Measurements from ENCODE around the gene MRPS14. TPM values are rescaled to one million over a fixed set of nuclear protein-coding genes. Genes with fewer than 3 reads are reported as not detected.
A peak's percentile ranks its signal among the peaks of the same experiment; 100 is the strongest.

The MRPS14 gene
- total and polyA plus RNA-seq, 9 of the 15 experiments (the other 6 are each of a cell fraction or from before 2014, with no cell fraction given) = 38.1 to 231 (median 54.9) TPM

DNA sequence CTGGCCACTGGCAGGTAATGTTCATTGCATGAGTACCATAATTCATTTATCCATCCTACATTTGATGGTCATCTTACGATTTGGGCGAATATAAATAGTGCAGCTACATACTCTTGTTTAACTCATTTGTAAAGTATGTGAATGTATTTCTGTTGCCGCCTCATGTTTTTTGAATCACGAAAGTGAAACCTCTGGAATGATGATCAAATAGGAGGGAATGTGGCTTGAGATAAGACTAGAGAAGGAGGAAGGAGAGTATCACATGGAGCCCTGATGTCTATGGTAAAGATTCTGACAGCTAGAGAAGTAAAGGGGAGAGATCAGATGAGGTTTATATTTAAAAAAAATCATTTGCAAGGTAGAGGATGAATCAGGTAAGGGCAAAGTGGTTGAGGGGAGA lies 8.0 kb downstream of the MRPS14 start:
- H3K79me2 ChIP-seq (ENCODE audit: control insufficient read depth, insufficient read depth, low read length) = peaks cover 17% of the 10 kb centered on the region
- peaks cover 95% of the 10 kb centered on the region for H3K36me3 ChIP-seq (ENCODE audit: control insufficient read depth, insufficient read depth, low read length)
- H3K27ac ChIP-seq (ENCODE audit: extremely low read depth, low read depth, low read length) = no peak overlapping the region
- FAIRE-seq = no peak
- peaks cover 3 to 7% of the 10 kb centered on the region in 2 experiments; a peak in 3 of 5 replicates for H3K4me1 ChIP-seq (replicated peaks in 1 of 2; ENCODE audit: control insufficient read depth in 2 of 2, insufficient read depth in 2 of 2, low read length in 2 of 2)
- no peak for DNase-seq (ENCODE audit: extremely low read depth in 1 of 4, low spot score in 3 of 4)
- H3K4me3 ChIP-seq = no peak overlapping the region
- in situ Hi-C loops (cut with MboI) = no loop called here
- CTCF ChIA-PET (ENCODE audit: low intra/inter-chr PET ratio) = no interaction called here
- H3K9me1 ChIP-seq (ENCODE audit: control insufficient read depth, insufficient read depth, low read length) = no peaks in the 10 kb centered on the region
- H3K4me2 ChIP-seq (ENCODE audit: insufficient read depth, low read length) = no peak overlapping the region
- WGBS (ENCODE audit: insufficient coverage, low coverage, missing lambda C conversion rate) = 89% methylated on average over 4 of the region's 4 CpGs
- no peaks in the 10 kb centered on the region for H3K27me3 ChIP-seq (ENCODE audit: control insufficient read depth in 2 of 2, insufficient read depth in 2 of 2, low read length in 2 of 2)
- intact Hi-C loops (cut with micrococcal nuclease) = no loop called here
- POLR2A ChIA-PET = interaction anchor here (0.6 to 5.5 kb wide), 5 partner anchors 8 to 1058 kb away, joined by 3 to 40 read pairs (median 24); partner anchors contain the start of genes CACYBP and MRPS14
- BruUV-seq (replicated peaks) = no TSS peak
- no peak for TF ChIP-seq CBFA2T2 (conservative IDR thresholded peaks at IDR 0.05)
- no peak for TF ChIP-seq STAT5B (CRISPR knock-in tag; IDR thresholded peaks at IDR 0.05)
- no peak for TF ChIP-seq ZNF384 (IDR thresholded peaks at IDR 0.05; ENCODE audit: low read depth, low read length)
- no peak for TF ChIP-seq HNRNPH1 (optimal IDR thresholded peaks at IDR 0.05; ENCODE audit: low read depth, low read length)
- no peak for TF ChIP-seq CXXC5 (CRISPR knock-in tag; IDR thresholded peaks at IDR 0.05)
- no peaks in the 10 kb centered on the region for H3K9me3 ChIP-seq (replicated peaks; ENCODE audit: control insufficient read depth, insufficient read depth, low read depth, low read length)
- H3K9ac ChIP-seq (ENCODE audit: insufficient read depth in 1 of 2, low read depth in 2 of 2, low read length in 2 of 2) = no peak overlapping the region
- ATAC-seq = no peak
- no peaks in the 10 kb centered on the region for H4K20me1 ChIP-seq (replicated peaks; ENCODE audit: control insufficient read depth, insufficient read depth, low read length)
- no peak overlapping the region for H2AFZ ChIP-seq (ENCODE audit: low read depth, low read length)

GRCh38 chr1:175013445-175013844 lies 9.8 kb downstream of the MRPS14 start:
- H3K9me3 ChIP-seq (replicated peaks; ENCODE audit: control insufficient read depth, insufficient read depth, low read depth, low read length) = no peaks in the 10 kb centered on the region
- no peak for DNase-seq (ENCODE audit: extremely low read depth in 1 of 4, low spot score in 3 of 4)
- no peak overlapping the region for H3K27ac ChIP-seq (ENCODE audit: extremely low read depth, low read depth, low read length)
- peaks cover 0 to 3% of the 10 kb centered on the region in 2 experiments; a peak in 2 of 5 replicates for H3K4me1 ChIP-seq (replicated peaks in 1 of 2; ENCODE audit: control insufficient read depth in 2 of 2, insufficient read depth in 2 of 2, low read length in 2 of 2)
- H3K79me2 ChIP-seq (ENCODE audit: control insufficient read depth, insufficient read depth, low read length) = peaks cover 19% of the 10 kb centered on the region
- BruUV-seq (replicated peaks) = TSS peak; percentile 1
- no peaks in the 10 kb centered on the region for H4K20me1 ChIP-seq (replicated peaks; ENCODE audit: control insufficient read depth, insufficient read depth, low read length)
- no peak overlapping the region for H2AFZ ChIP-seq (ENCODE audit: low read depth, low read length)
- ChIA-PET POLR2A (interaction anchor here (0.6 to 5.5 kb wide), 6 partner anchors 9 to 992 kb away, joined by 3 to 40 read pairs (median 14); partner anchors contain the start of genes CACYBP and MRPS14), CTCF (ENCODE audit: low intra/inter-chr PET ratio) (no interaction called here)
- no peak overlapping the region for H3K4me2 ChIP-seq (ENCODE audit: insufficient read depth, low read length)
- intact Hi-C loops (cut with micrococcal nuclease) (no loop called here), in situ Hi-C loops (cut with MboI) (no loop called here)
- no peak overlapping the region for H3K4me3 ChIP-seq
- peaks cover 98% of the 10 kb centered on the region for H3K36me3 ChIP-seq (ENCODE audit: control insufficient read depth, insufficient read depth, low read length)
- ATAC-seq = no peak
- no peaks in the 10 kb centered on the region for H3K27me3 ChIP-seq (ENCODE audit: control insufficient read depth in 2 of 2, insufficient read depth in 2 of 2, low read length in 2 of 2)
- WGBS (ENCODE audit: insufficient coverage, low coverage, missing lambda C conversion rate) = 60% methylated on average over 1 of the region's 1 CpG
- TF ChIP-seq ATF3 (IDR thresholded peaks at IDR 0.05) (peak; percentile 80), ATF3 (CRISPR knock-in tag; conservative IDR thresholded peaks at IDR 0.05) (no peak), POLR2B (IDR thresholded peaks at IDR 0.05; ENCODE audit: low read depth, partially characterized antibody) (peak; percentile 39), DNMT1 (IDR thresholded peaks at IDR 0.05) (no peak), ATF7 (IDR thresholded peaks at IDR 0.05) (peak; percentile 43; the same call in 1 of the 2 replicates), JUND (IDR thresholded peaks at IDR 0.05; ENCODE audit: borderline replicate concordance, low read depth, low read length) (no peak), JUND (tag; IDR thresholded peaks at IDR 0.05; ENCODE audit: borderline replicate concordance, low read depth, low read length) (peak; percentile 34; the same call in 1 of the 3 replicates), RBFOX2 (IDR thresholded peaks at IDR 0.05; ENCODE audit: low read depth, low read length) (peak; percentile 1; the same call in 1 of the 2 replicates), ZNF133 (CRISPR knock-in tag; IDR thresholded peaks at IDR 0.05) (no peak), POLR2A (conservative IDR thresholded peaks at IDR 0.05) (peak; percentile 13; the same call in 1 of the 2 replicates)
- H3K9me1 ChIP-seq (ENCODE audit: control insufficient read depth, insufficient read depth, low read length) = no peaks in the 10 kb centered on the region
- no peak overlapping the region for H3K9ac ChIP-seq (ENCODE audit: insufficient read depth in 1 of 2, low read depth in 2 of 2, low read length in 2 of 2)
- FAIRE-seq = no peak

Measured in K562 (cell line).